Measurements from ENCODE around the gene PLGLB2. TPM values are rescaled to one million over a fixed set of nuclear protein-coding genes. Genes with fewer than 3 reads are reported as not detected.
"Not testable (repeated sequence)": the region's sequence is repeated elsewhere in the genome, so short reads cannot be mapped to it uniquely, and the experiment has no call there.

The PLGLB2 gene
- not detected for total RNA-seq

GRCh38 chr2:87747791-87748190 lies at the start of gene PLGLB2:
TSS of gene PLGLB2 (plus strand) at chr2:87748087. CDS start at chr2:87748154, 67 bp downstream.
- H3K27me3 ChIP-seq; H3K4me3 ChIP-seq; H3K9me3 ChIP-seq; H3K27ac ChIP-seq; H3K4me1 ChIP-seq; DNase-seq (ENCODE audit: low spot score in 2 of 2); H3K36me3 ChIP-seq; intact Hi-C loops (cut with DNase I): not testable (repeated sequence)

DNA sequence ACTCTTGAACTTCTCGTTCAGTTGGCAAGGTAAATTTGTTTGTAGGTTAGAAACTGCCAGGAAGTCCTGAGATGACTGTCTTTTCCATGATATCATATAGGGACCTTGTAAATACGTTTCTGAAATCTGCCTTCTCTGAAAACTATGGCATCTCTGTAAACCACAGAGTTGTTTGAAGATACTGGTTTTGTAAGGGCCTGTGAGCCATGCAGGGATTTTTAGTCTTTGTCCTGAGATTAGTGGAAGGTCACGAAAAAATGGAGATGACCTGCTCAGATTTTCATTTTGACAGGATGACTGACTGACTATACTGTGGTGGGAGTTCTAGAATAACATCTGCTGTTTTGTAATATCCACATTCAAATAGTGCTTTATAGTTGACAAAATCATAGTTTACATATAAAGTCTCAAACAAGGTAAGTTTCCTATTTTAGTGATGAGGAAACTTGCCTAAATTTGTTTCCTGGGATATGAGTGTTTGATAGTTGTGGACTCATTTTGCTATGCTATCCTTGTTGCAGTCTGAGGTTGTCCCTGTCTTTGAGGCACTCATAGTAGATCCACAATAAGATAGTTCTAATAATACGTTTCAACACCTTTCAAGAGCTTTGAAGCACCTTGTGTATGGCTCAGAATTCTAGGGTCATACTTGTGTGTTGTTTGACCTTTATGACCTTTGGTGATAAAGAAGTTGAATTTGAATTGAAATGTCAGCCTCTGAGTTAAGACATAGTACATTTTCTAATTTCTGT lies 43.1 kb upstream of the PLGLB2 start:
- H3K4me3 ChIP-seq; H3K36me3 ChIP-seq; H3K9me3 ChIP-seq; H3K27me3 ChIP-seq; DNase-seq (ENCODE audit: low spot score in 2 of 2); intact Hi-C loops (cut with DNase I); H3K4me1 ChIP-seq; H3K27ac ChIP-seq: not testable (repeated sequence)

DNA sequence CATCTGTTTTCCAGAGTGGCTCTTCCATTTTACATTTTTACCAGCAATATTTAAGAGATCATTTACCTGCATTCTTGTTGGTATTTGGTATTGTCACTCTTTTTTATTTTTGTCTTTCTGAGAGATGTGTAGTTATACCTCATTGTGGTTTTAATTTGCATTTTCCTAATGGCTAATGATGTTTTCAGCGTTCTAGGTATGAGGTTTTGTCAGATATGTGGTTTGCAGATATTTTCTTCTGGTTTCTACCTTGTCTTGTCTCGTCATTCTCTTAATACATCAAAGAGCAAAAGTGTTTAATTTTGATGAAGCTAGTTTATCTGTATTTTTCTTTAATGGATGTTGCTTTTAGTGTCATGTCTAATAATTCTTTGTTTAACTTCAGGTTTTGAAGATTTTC lies 39.5 kb upstream of the PLGLB2 start:
- H3K9me3 ChIP-seq; H3K27ac ChIP-seq; DNase-seq (ENCODE audit: low spot score in 2 of 2); H3K4me1 ChIP-seq; intact Hi-C loops (cut with DNase I); H3K27me3 ChIP-seq; H3K36me3 ChIP-seq; H3K4me3 ChIP-seq: not testable (repeated sequence)

DNA sequence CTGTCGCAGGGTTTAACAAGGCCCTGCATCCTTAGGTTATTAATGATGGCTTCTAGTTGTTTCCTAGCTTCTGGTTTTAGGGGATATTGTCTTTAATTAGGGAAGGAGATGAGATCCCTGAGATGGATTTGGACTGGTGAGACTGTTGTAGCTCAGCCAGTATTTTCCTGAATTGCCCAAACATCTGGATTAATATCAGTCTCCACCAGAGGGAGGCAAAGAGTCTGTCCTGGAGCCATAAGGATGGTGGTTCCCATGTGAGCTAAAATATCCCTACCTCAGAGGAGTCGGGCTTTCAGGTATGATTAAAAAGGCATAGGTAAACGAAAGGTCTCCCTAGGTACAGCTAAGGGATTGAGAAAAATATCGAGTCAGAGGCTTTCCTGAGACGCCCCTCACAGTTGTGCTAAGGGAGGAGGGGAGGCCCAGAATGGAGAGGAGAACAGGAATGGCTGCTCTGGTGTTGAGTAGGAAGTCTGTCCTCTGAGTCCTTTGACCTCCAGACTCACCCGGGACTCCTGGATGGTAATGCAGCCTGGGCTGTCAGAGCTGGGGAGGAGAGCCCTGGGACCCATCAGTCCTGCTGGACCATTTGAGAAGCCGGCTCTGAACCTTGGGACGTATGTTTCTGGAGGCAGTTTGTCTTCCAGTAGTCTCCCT lies 19.8 kb upstream of the PLGLB2 start:
- H3K4me1 ChIP-seq; H3K4me3 ChIP-seq; DNase-seq (ENCODE audit: low spot score in 2 of 2); H3K27ac ChIP-seq; H3K9me3 ChIP-seq; H3K36me3 ChIP-seq; H3K27me3 ChIP-seq; intact Hi-C loops (cut with DNase I): not testable (repeated sequence)

GRCh38 chr2:87740928-87741327 lies 7.0 kb upstream of the PLGLB2 start:
- H3K4me3 ChIP-seq; H3K4me1 ChIP-seq; H3K27me3 ChIP-seq; DNase-seq (ENCODE audit: low spot score in 2 of 2); intact Hi-C loops (cut with DNase I); H3K27ac ChIP-seq; H3K36me3 ChIP-seq; H3K9me3 ChIP-seq: not testable (repeated sequence)

GRCh38 chr2:87742393-87743108 lies 5.3 kb upstream of the PLGLB2 start:
- H3K9me3 ChIP-seq; DNase-seq (ENCODE audit: low spot score in 2 of 2); H3K4me3 ChIP-seq; H3K27me3 ChIP-seq; H3K36me3 ChIP-seq; H3K4me1 ChIP-seq; H3K27ac ChIP-seq; intact Hi-C loops (cut with DNase I): not testable (repeated sequence)

DNA sequence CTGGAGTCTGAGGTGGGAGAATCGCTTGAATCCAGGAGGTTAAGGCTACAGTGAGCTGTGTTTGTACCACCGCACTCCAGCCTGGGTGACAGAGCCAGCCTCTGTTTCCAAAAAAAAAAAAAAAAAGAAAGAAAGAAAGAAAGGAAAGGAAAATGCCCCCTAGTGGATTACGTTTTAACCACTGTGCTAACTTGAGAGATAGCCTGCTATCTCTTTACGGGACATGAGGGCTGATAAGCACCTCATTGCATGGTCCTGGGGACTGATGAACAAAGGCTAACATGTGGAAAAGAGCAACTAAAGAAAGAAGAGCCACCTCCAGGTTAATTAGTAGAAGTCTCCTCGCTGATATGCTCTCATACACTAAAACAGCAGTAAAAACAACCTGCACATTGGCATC lies 4.2 kb upstream of the PLGLB2 start:
- H3K27ac ChIP-seq; intact Hi-C loops (cut with DNase I); H3K4me3 ChIP-seq; DNase-seq (ENCODE audit: low spot score in 2 of 2); H3K4me1 ChIP-seq; H3K9me3 ChIP-seq; H3K27me3 ChIP-seq; H3K36me3 ChIP-seq: not testable (repeated sequence)

GRCh38 chr2:87745353-87745951 lies 2.4 kb upstream of the PLGLB2 start:
- H3K4me3 ChIP-seq; DNase-seq (ENCODE audit: low spot score in 2 of 2); intact Hi-C loops (cut with DNase I); H3K9me3 ChIP-seq; H3K27me3 ChIP-seq; H3K36me3 ChIP-seq; H3K4me1 ChIP-seq; H3K27ac ChIP-seq: not testable (repeated sequence)

DNA sequence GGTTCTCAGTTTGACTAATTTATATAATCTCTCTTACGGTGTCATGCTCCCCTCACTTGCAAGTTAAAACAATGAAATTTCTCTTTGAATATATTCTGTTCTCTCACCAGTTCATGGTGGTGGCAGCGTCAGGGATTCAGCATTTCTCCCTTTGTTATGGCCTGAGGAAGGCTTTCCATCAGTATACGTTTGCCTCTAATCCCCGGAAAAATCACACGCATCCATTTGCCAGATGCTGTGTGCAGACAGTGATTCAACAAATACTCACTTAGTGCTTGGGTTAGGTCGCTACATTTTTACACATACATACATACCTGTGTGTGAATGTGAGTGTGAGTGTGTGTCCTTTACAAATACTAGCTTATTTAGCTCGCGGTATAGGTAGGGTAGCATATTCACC lies 637 bp downstream of the PLGLB2 start:
- H3K9me3 ChIP-seq; H3K4me3 ChIP-seq; H3K4me1 ChIP-seq; H3K27ac ChIP-seq; DNase-seq (ENCODE audit: low spot score in 2 of 2); H3K36me3 ChIP-seq; H3K27me3 ChIP-seq; intact Hi-C loops (cut with DNase I): not testable (repeated sequence)

DNA sequence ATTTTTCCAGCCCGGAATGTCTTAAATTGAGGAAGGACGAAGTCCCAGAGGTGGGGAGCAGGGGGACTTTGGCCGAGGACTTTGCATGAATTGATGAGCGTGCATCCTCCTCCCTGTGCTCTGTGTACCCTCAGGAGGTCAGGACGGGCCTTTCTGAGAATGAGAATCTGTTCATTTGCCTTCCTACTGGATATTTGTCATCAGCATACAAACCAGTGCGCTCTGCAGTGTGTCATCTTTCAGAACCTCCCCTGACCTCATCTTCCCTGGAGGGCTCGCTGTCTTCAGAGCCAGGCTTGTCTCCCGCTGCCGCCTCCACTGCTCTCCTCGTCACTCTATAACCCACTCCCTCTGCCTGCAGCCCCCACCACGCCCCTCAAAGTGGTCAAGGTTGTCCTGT lies 2.7 kb downstream of the PLGLB2 start:
- H3K9me3 ChIP-seq; intact Hi-C loops (cut with DNase I); H3K27me3 ChIP-seq; H3K36me3 ChIP-seq; H3K27ac ChIP-seq; H3K4me1 ChIP-seq; H3K4me3 ChIP-seq; DNase-seq (ENCODE audit: low spot score in 2 of 2): not testable (repeated sequence)

DNA sequence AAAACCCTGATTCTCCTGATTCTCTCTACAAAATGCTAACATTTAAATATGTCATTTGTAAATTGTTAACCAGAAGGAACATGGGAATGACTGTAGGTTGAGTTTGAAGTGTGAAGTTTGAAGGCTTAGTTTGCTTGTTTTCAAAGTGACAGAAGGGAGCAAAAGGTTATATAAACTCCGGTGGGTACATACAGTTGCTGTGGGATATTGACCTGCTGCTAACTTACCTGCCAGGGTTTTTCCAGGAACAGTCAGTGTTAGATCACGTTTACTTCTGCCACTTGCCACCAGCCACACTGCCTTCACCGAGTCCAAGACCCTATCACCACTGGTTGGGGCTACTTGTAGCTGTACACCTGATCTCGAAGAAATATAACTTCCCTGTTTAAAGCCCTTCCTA lies 6.9 kb downstream of the PLGLB2 start:
- intact Hi-C loops (cut with DNase I); H3K27ac ChIP-seq; H3K9me3 ChIP-seq; H3K4me3 ChIP-seq; H3K27me3 ChIP-seq; H3K4me1 ChIP-seq; DNase-seq (ENCODE audit: low spot score in 2 of 2); H3K36me3 ChIP-seq: not testable (repeated sequence)

Measured in ascending aorta (tissue), 2 donors.